Peyer's patch (tissue), 4 donors: ENCODE data around the gene TMCO4. TPM values are rescaled to one million over a fixed set of nuclear protein-coding genes. Genes with fewer than 3 reads are reported as not detected.
"Not testable (repeated sequence)": the region's sequence is repeated elsewhere in the genome, so short reads cannot be mapped to it uniquely, and the experiment has no call there.

ENCODE experiments used
- DNase-seq, 3 donors: peaks; one replicate each; pipeline ENCODE4 v3.0.0-alpha.2; 2017 to 2019
- H3K27ac ChIP-seq, 4 donors: fragments of 200-600 bp; sonication (generic); one replicate each; pipeline ENCODE4 v1.5.1; 2016 to 2019
- H3K27me3 ChIP-seq, 2 donors: fragments of 200-600 bp; sonication (generic); one replicate each; pipeline ENCODE4 v1.5.1; 2019
- H3K36me3 ChIP-seq, 3 donors: fragments of 200-600 bp; sonication (generic); one replicate each; pipeline ENCODE4 v1.5.1; 2016 to 2019
- H3K4me1 ChIP-seq, 4 donors: fragments of 200-600 bp; sonication (generic); one replicate each; pipeline ENCODE4 v1.5.1; 2016 to 2019
- H3K4me3 ChIP-seq, 4 donors: fragments of 200-600 bp; sonication (generic); 1 replicate in 3 of 4; 2 replicates in 1 of 4; pipeline ENCODE4 v1.5.1; 2016 to 2019; ENCODE audit warnings: mild to moderate bottlenecking in 1 of 4
- H3K9me3 ChIP-seq, 4 donors: fragments of 200-600 bp; sonication (generic); one replicate each; pipeline ENCODE4 v1.5.1; 2016 to 2019; ENCODE audit warnings: mild to moderate bottlenecking in 1 of 4
- POLR2A ChIP-seq, 2 donors: fragments of 450-650 bp; IDR thresholded peaks; one replicate each; pipeline ENCODE4 v1.5.1; 2017; ENCODE audit warnings: antibody characterized with exemption in 2 of 2, mild to moderate bottlenecking in 2 of 2, moderate library complexity in 2 of 2
- total RNA-seq, 4 donors: library from RNA; depleted of rRNA; stranded (reverse); fragments of >200 nt; gene quantifications; one replicate each; pipeline ENCODE4 v1.1.0, GENCODE V29; 2016
- TF ChIP-seq, protein P1 (sequence below), 6 experiments: fragments of 450-650 bp in 4 of 6; fragments of 200-600 bp in 2 of 6; sonication (generic) in 1 of 6; IDR thresholded peaks; one replicate each; pipeline ENCODE4 v1.5.1; 2017 to 2019; ENCODE audit warnings: antibody characterized with exemption in 6 of 6, mild to moderate bottlenecking in 3 of 6, moderate library complexity in 1 of 6

TMCO4 gene
- total RNA-seq, 4 donors from 2014 or later = 13.5 to 40.4 (median 26.1) TPM

GRCh38 chr1:19793360-19794046 lies 6.2 kb downstream of the TMCO4 start:
- TF ChIP-seq, protein P1, sequence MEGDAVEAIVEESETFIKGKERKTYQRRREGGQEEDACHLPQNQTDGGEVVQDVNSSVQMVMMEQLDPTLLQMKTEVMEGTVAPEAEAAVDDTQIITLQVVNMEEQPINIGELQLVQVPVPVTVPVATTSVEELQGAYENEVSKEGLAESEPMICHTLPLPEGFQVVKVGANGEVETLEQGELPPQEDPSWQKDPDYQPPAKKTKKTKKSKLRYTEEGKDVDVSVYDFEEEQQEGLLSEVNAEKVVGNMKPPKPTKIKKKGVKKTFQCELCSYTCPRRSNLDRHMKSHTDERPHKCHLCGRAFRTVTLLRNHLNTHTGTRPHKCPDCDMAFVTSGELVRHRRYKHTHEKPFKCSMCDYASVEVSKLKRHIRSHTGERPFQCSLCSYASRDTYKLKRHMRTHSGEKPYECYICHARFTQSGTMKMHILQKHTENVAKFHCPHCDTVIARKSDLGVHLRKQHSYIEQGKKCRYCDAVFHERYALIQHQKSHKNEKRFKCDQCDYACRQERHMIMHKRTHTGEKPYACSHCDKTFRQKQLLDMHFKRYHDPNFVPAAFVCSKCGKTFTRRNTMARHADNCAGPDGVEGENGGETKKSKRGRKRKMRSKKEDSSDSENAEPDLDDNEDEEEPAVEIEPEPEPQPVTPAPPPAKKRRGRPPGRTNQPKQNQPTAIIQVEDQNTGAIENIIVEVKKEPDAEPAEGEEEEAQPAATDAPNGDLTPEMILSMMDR (IDR thresholded peaks at IDR 0.05) = no peak
- no peak for TF ChIP-seq POLR2A (IDR thresholded peaks at IDR 0.05)
- Histone ChIP-seq H3K27me3 (no peaks in the 10 kb centered on the region), H3K36me3 (peaks cover 0 to 20% (median 0%) of the 10 kb centered on the region in 3 donors), H3K4me3 (no peak overlapping the region), H3K9me3 (no peaks in the 10 kb centered on the region), H3K27ac (no peak overlapping the region), H3K4me1 (peaks cover 0 to 5% (median under 1%) of the 10 kb centered on the region in 4 donors)
- DNase-seq = no peak

DNA sequence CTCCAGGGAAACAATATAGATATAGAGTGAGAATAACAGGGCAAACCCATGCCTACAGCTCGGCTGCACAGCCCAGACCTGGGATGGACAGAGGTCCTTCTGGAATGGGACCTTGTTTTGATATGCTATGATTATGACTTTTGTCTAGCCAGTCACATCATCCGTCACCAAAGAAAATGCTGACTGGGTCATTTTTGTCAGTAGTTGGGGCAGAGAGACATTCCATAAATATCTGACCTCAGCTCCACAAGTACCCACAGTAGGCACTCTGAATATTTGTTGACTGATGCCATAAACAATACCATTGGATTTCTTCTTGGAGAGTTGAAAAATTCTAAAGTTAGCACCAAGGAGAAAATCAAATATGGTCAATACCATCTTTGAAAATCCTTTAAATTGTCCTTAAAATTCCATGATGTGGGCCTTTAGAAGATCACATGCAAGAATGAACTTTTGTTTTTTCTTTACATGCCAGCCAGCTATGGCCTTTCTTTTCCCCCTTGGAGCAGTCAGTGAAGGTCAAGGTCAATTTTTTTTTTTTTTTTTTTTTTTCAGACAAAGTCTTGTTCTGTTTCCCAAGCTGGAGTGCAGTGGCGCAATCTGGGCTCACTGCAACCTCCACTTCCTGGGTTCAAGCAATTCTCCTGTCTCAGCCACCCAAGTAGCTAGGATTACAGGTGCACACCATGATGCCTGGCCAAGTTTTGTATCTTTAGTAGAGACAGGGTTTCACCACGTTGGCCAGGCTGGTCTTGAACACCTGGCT lies 7.3 kb downstream of the TMCO4 start:
- peaks cover 0 to 20% (median 0%) of the 10 kb centered on the region in 3 donors for H3K36me3 ChIP-seq

DNA sequence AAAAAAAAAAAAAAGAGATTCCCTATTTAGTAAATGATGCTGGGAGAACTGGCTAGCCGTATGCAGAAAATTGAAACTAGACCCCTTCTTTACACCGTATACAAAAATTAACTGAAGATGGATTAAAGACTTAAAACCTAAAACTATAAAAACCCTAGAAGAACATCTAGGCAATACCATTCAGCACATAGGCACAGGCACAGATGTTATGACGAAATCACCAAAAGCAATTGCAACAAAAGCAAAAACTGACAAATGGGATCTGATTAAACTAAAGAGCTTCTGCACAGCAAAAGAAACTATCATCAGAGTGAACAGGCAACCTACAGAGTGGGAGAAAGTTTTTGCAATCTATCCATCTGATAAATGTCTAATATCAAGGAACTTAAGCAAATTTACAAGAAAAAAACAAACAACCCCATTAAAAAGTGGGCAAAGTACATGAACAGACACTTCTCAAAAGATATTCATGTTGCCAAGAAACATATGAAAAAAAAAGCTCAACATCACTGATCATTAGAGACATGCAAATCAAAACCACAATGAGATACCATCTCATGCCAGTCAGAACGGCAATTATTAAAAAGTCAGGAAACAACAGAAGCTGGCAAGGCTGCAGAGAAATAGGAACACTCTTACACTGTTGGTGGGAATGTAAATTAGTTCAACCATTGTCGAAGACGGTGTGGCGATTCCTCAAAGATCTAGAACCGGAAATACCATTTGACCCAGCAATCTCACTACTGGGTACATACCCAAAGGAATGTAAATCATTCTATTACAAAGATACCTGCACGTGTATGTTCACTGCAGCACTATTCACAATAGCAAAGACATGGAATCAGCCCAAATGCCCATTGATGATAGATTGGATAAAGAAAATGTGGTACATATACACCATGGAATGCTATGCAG lies 9.4 kb downstream of the TMCO4 start:
- peaks cover 0 to 32% (median 0%) of the 10 kb centered on the region in 3 donors for H3K36me3 ChIP-seq
- not testable (repeated sequence) for DNase-seq, H3K27ac ChIP-seq, H3K9me3 ChIP-seq, H3K4me1 ChIP-seq, H3K4me3 ChIP-seq, H3K27me3 ChIP-seq

More for the DNA sequence above, 7.3 kb downstream of the TMCO4 start:
- Histone ChIP-seq H3K27ac (no peak overlapping the region), H3K4me1 (no peaks in the 10 kb centered on the region), H3K4me3 (no peak overlapping the region), H3K27me3 (no peaks in the 10 kb centered on the region), H3K9me3 (no peaks in the 10 kb centered on the region)
- no peak for TF ChIP-seq POLR2A (IDR thresholded peaks at IDR 0.05)
- TF ChIP-seq, protein P1 (IDR thresholded peaks at IDR 0.05) = no peak
- no peak for DNase-seq

DNA sequence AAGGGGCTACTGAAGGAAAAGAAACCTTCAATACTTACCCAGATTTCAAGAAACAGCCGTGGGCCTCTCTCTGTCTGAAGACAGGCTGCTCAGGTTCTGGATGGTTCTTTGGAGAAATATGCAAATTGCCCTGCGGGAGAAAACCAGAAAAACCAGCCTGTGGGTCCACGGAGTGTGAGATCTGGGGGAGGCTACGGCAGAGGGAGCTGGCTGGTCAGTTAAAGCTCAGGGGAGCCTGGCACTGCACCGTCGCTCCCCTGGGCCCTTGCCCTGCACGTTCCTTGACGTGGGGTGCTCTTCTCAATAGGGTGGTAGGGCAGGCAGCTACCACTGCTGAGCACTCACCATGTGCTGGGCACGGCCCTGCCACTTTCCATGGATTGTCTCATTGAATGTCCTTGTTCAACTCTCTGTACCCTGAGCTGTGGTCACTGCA lies 12.7 kb downstream of the TMCO4 start:
- Histone ChIP-seq H3K4me1 (no peaks in the 10 kb centered on the region), H3K27ac (no peak overlapping the region), H3K36me3 (peaks cover 0 to 29% (median 0%) of the 10 kb centered on the region in 3 donors), H3K27me3 (no peaks in the 10 kb centered on the region), H3K9me3 (no peaks in the 10 kb centered on the region), H3K4me3 (no peak overlapping the region)
- DNase-seq = no peak
- TF ChIP-seq POLR2A (IDR thresholded peaks at IDR 0.05) = no peak
- TF ChIP-seq, protein P1 (IDR thresholded peaks at IDR 0.05) = no peak

DNA sequence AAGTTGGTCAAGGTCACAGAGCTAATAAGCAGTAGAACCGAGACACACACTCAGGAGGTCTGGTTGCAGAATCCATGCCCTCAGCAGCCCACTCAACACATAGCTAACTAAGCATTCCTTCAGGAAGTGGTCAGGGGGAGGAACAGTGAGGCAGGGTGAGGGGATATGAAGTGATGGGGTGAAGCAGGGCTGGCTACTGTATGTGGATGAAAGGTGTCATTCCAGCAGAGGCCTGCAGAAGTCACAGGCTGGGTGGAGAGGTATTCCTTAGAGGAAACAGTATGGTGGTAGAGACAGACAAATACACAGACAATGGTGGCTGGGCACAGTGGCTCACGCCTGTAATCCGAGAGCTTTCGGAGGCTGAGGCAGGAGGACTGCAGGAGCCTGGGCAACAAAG lies 14.1 kb downstream of the TMCO4 start:
- Histone ChIP-seq H3K27ac (no peak overlapping the region), H3K36me3 (peaks cover 0 to 19% (median 0%) of the 10 kb centered on the region in 3 donors), H3K4me3 (no peak overlapping the region), H3K27me3 (no peaks in the 10 kb centered on the region), H3K4me1 (no peaks in the 10 kb centered on the region), H3K9me3 (no peaks in the 10 kb centered on the region)
- DNase-seq = no peak
- TF ChIP-seq POLR2A (IDR thresholded peaks at IDR 0.05) = no peak
- TF ChIP-seq, protein P1 (IDR thresholded peaks at IDR 0.05) = no peak
